GM08714 (cell line): ENCODE results near the gene EHD4.

Experiments
- H3K4me3 ChIP-seq: fragments of 200-500 bp; sonication (Bioruptor generic); 2 replicates; pipeline ENCODE4 v1.5.1; 2014; ENCODE audit warnings: mild to moderate bottlenecking, low read length, inconsistent platforms
- ZNF274 ChIP-seq: IDR thresholded peaks from 2 replicates; pipeline ENCODE4 v1.6.1; 2012; ENCODE audit warnings: mild to moderate bottlenecking, low read depth, low read length

EHD4 gene

GRCh38 chr15:41919954-41920538 is 52.3 kb downstream of the EHD4 start:
- H3K4me3 ChIP-seq: no peak overlapping the region

GRCh38 chr15:41919201-41919820 is 53.0 kb downstream of the EHD4 start:
- H3K4me3 ChIP-seq: no peak overlapping the region
- no peak for TF ChIP-seq ZNF274

More at GRCh38 chr15:41919954-41920538, 52.3 kb downstream of the EHD4 start:
- TF ChIP-seq ZNF274: no peak

GRCh38 chr15:41918506-41919126 is 53.7 kb downstream of the EHD4 start:
- H3K4me3 ChIP-seq: no peak overlapping the region
- TF ChIP-seq ZNF274: no peak

- TF ChIP-seq ZNF274: no peak
- no peak overlapping the region for H3K4me3 ChIP-seq
Observed at GRCh38 chr15:41917767-41918430, 54.5 kb downstream of the EHD4 start.

GRCh38 chr15:41915255-41915994 is 56.9 kb downstream of the EHD4 start:
- no peak for TF ChIP-seq ZNF274
- H3K4me3 ChIP-seq: no peak overlapping the region

- TF ChIP-seq ZNF274: no peak
- H3K4me3 ChIP-seq: no peak overlapping the region
Observed at GRCh38 chr15:41914411-41914810, 57.9 kb downstream of the EHD4 start.

GRCh38 chr15:41913256-41913655 is 59.1 kb downstream of the EHD4 start:
- no peak overlapping the region for H3K4me3 ChIP-seq
- TF ChIP-seq ZNF274: no peak

- H3K4me3 ChIP-seq: no peak overlapping the region
- no peak for TF ChIP-seq ZNF274
Observed at GRCh38 chr15:41911691-41912345, 60.5 kb downstream of the EHD4 start.

- no peak overlapping the region for H3K4me3 ChIP-seq
- TF ChIP-seq ZNF274: no peak
Observed at GRCh38 chr15:41908736-41909461, 63.5 kb downstream of the EHD4 start.

GRCh38 chr15:41907141-41907540 is 65.2 kb downstream of the EHD4 start:
- H3K4me3 ChIP-seq: no peak overlapping the region
- no peak for TF ChIP-seq ZNF274

- no peak for TF ChIP-seq ZNF274
- no peak overlapping the region for H3K4me3 ChIP-seq
Observed at GRCh38 chr15:41906608-41907007, 65.7 kb downstream of the EHD4 start.

- H3K4me3 ChIP-seq: no peak overlapping the region
- no peak for TF ChIP-seq ZNF274
Observed at GRCh38 chr15:41905036-41905793, 67.1 kb downstream of the EHD4 start.
